Measurements from ENCODE around the gene MAP3K13.

The MAP3K13 gene

GRCh38 chr3:185362850-185363661 lies at the start of gene MAP3K13:
Gene MAP3K13, plus strand, starts transcription at chr3:185363136. Its CDS starts 65,446 bp downstream, at chr3:185428582.
- TF ChIP-seq CTBP1 (IDR thresholded peaks at IDR 0.05; ENCODE audit: borderline replicate concordance) (no peak), PKNOX1 (IDR thresholded peaks at IDR 0.05) (peak; percentile 95), BHLHE40 (IDR thresholded peaks at IDR 0.05; ENCODE audit: borderline replicate concordance) (no peak), SUZ12 (IDR thresholded peaks at IDR 0.05) (no peak), FOXM1 (IDR thresholded peaks at IDR 0.05; ENCODE audit: borderline replicate concordance) (no peak), L3MBTL2 (conservative IDR thresholded peaks at IDR 0.05) (no peak), TARDBP (IDR thresholded peaks at IDR 0.05) (no peak), ZNF384 (IDR thresholded peaks at IDR 0.05) (peak; percentile 89), ELF4 (IDR thresholded peaks at IDR 0.05) (no peak)
- ChIA-PET CTCF (no interaction called here), POLR2A (no interaction called here)

GRCh38 chr3:185313693-185314246 lies 49.2 kb upstream of the MAP3K13 start:
- TF ChIP-seq CTBP1 (IDR thresholded peaks at IDR 0.05; ENCODE audit: borderline replicate concordance) (no peak), ELF4 (IDR thresholded peaks at IDR 0.05) (no peak), FOXA1 (IDR thresholded peaks at IDR 0.05) (no peak), FOXK2 (IDR thresholded peaks at IDR 0.05) (no peak), L3MBTL2 (conservative IDR thresholded peaks at IDR 0.05) (no peak), ZNF384 (IDR thresholded peaks at IDR 0.05) (no peak), ARNT (IDR thresholded peaks at IDR 0.05) (no peak), HDGF (IDR thresholded peaks at IDR 0.05; ENCODE audit: borderline replicate concordance) (no peak), PKNOX1 (IDR thresholded peaks at IDR 0.05) (no peak), NFRKB (IDR thresholded peaks at IDR 0.05) (no peak), SP1 (IDR thresholded peaks at IDR 0.05) (no peak)
- ChIA-PET POLR2A (no interaction called here), CTCF (no interaction called here)
- DNase-seq (ENCODE audit: extremely low spot score), result no peak

More at GRCh38 chr3:185362850-185363661, at the start of gene MAP3K13:
- DNase-seq (ENCODE audit: extremely low spot score), result peak; percentile 79

GRCh38 chr3:185316740-185317412 lies 46.1 kb upstream of the MAP3K13 start:
- TF ChIP-seq ARNT (IDR thresholded peaks at IDR 0.05), result no peak
- no peak for TF ChIP-seq L3MBTL2 (conservative IDR thresholded peaks at IDR 0.05)
- no peak for TF ChIP-seq FOXM1 (IDR thresholded peaks at IDR 0.05; ENCODE audit: borderline replicate concordance)
- no peak for TF ChIP-seq SP1 (IDR thresholded peaks at IDR 0.05)
- no peak for TF ChIP-seq LEF1 (IDR thresholded peaks at IDR 0.05; ENCODE audit: borderline replicate concordance)
- TF ChIP-seq FOXA1 (IDR thresholded peaks at IDR 0.05), result no peak
- no peak for TF ChIP-seq ZNF384 (IDR thresholded peaks at IDR 0.05)
- no peak for TF ChIP-seq PKNOX1 (IDR thresholded peaks at IDR 0.05)
- no peak for TF ChIP-seq HDGF (IDR thresholded peaks at IDR 0.05; ENCODE audit: borderline replicate concordance)
- TF ChIP-seq NFRKB (IDR thresholded peaks at IDR 0.05), result no peak
- CTCF ChIA-PET, result no interaction called here
- POLR2A ChIA-PET, result no interaction called here
- DNase-seq (ENCODE audit: extremely low spot score), result no peak

- no peak for DNase-seq (ENCODE audit: extremely low spot score)
- TF ChIP-seq FOXK2 (IDR thresholded peaks at IDR 0.05), result no peak
- no peak for TF ChIP-seq ZNF384 (IDR thresholded peaks at IDR 0.05)
- no peak for TF ChIP-seq FOXA1 (IDR thresholded peaks at IDR 0.05)
- ChIA-PET CTCF (no interaction called here), POLR2A (no interaction called here)
Measured at GRCh38 chr3:185317674-185318073, 45.3 kb upstream of the MAP3K13 start.

- no peak for DNase-seq (ENCODE audit: extremely low spot score)
- ChIA-PET POLR2A (no interaction called here), CTCF (no interaction called here)
- TF ChIP-seq SP1 (IDR thresholded peaks at IDR 0.05) (no peak), L3MBTL2 (conservative IDR thresholded peaks at IDR 0.05) (no peak), ELF4 (IDR thresholded peaks at IDR 0.05) (no peak)
Measured at GRCh38 chr3:185318141-185318540, 44.8 kb upstream of the MAP3K13 start.

- TF ChIP-seq FOXM1 (IDR thresholded peaks at IDR 0.05; ENCODE audit: borderline replicate concordance) (no peak), ZNF384 (IDR thresholded peaks at IDR 0.05) (no peak)
- no peak for DNase-seq (ENCODE audit: extremely low spot score)
- ChIA-PET CTCF (no interaction called here), POLR2A (no interaction called here)
Measured at GRCh38 chr3:185319801-185320200, 43.1 kb upstream of the MAP3K13 start.

GRCh38 chr3:185320949-185321348 lies 42.0 kb upstream of the MAP3K13 start:
- DNase-seq (ENCODE audit: extremely low spot score), result no peak
- TF ChIP-seq HDGF (IDR thresholded peaks at IDR 0.05; ENCODE audit: borderline replicate concordance) (no peak), SP1 (IDR thresholded peaks at IDR 0.05) (no peak), LEF1 (IDR thresholded peaks at IDR 0.05; ENCODE audit: borderline replicate concordance) (no peak), ARNT (IDR thresholded peaks at IDR 0.05) (no peak), FOXA1 (IDR thresholded peaks at IDR 0.05) (no peak), L3MBTL2 (conservative IDR thresholded peaks at IDR 0.05) (no peak), NFRKB (IDR thresholded peaks at IDR 0.05) (no peak), TARDBP (IDR thresholded peaks at IDR 0.05) (no peak), CTBP1 (IDR thresholded peaks at IDR 0.05; ENCODE audit: borderline replicate concordance) (no peak), BHLHE40 (IDR thresholded peaks at IDR 0.05; ENCODE audit: borderline replicate concordance) (no peak), FOXM1 (IDR thresholded peaks at IDR 0.05; ENCODE audit: borderline replicate concordance) (no peak), PKNOX1 (IDR thresholded peaks at IDR 0.05) (no peak), ZNF384 (IDR thresholded peaks at IDR 0.05) (no peak), SUZ12 (IDR thresholded peaks at IDR 0.05) (no peak)
- ChIA-PET POLR2A (no interaction called here), CTCF (no interaction called here)

Measured in HEK293T (cell line).